HG03045 (cell line): ENCODE data around the gene RGR.

Experiments
- ATAC-seq: cut with Tn5 transposase; IDR thresholded peaks from one replicate; pipeline ENCODE4 v1.9.1; 2021; ENCODE audit warnings: mild to moderate bottlenecking, moderate library complexity; ENCODE audit not compliant: unreplicated experiment

The RGR gene

GRCh38 chr10:84217746-84218145 is 27.1 kb upstream of the RGR start:
- ATAC-seq = no peak

GRCh38 chr10:84221916-84222315 is 22.9 kb upstream of the RGR start:
- ATAC-seq = no peak

- ATAC-seq = no peak
Measured at GRCh38 chr10:84224411-84225028, 20.3 kb upstream of the RGR start.

GRCh38 chr10:84225427-84226173 is 19.3 kb upstream of the RGR start, which contains the start of gene LRIT2:
Gene LRIT2, minus strand, starts transcription at chr10:84225544. Its CDS starts 24 bp downstream, at chr10:84225520.
- no peak for ATAC-seq

- ATAC-seq = no peak
Measured at GRCh38 chr10:84226616-84227015, 18.2 kb upstream of the RGR start.

GRCh38 chr10:84227810-84228209 is 17.0 kb upstream of the RGR start:
- no peak for ATAC-seq

GRCh38 chr10:84230359-84230758 is 14.5 kb upstream of the RGR start:
- no peak for ATAC-seq

GRCh38 chr10:84232376-84232775 is 12.5 kb upstream of the RGR start:
- ATAC-seq = no peak

GRCh38 chr10:84233940-84234339 is 10.9 kb upstream of the RGR start:
- no peak for ATAC-seq

- ATAC-seq = no peak
Measured at GRCh38 chr10:84234479-84234878, 10.4 kb upstream of the RGR start.

GRCh38 chr10:84235096-84235495 is 9.8 kb upstream of the RGR start:
- no peak for ATAC-seq

- no peak for ATAC-seq
Measured at GRCh38 chr10:84236807-84237198, 8.1 kb upstream of the RGR start.

GRCh38 chr10:84237199-84238051 is 7.4 kb upstream of the RGR start:
- no peak for ATAC-seq

GRCh38 chr10:84238909-84239308 is 5.9 kb upstream of the RGR start:
- no peak for ATAC-seq

- no peak for ATAC-seq
Measured at GRCh38 chr10:84241185-84241790, 3.6 kb upstream of the RGR start, which contains the start of gene LRIT1. Gene LRIT1, minus strand, starts transcription at chr10:84241546. Its CDS starts 107 bp downstream, at chr10:84241439.

- ATAC-seq = no peak
Measured at GRCh38 chr10:84243759-84244158, 1.1 kb upstream of the RGR start.

- no peak for ATAC-seq
Measured at GRCh38 chr10:84247496-84247895, 2.6 kb downstream of the RGR start.

GRCh38 chr10:84248794-84249193 is 3.9 kb downstream of the RGR start:
- no peak for ATAC-seq

- ATAC-seq = no peak
Measured at GRCh38 chr10:84254552-84255478, 10.0 kb downstream of the RGR start.
